IMR-90 (cell line): Measurements from ENCODE around the gene C19orf25. TPM values are rescaled to one million over a fixed set of nuclear protein-coding genes. Genes with fewer than 3 reads are reported as not detected.

Experiments used
- ATAC-seq: fragments of 200-7000 bp; cut with Tn5 transposase; 2 replicates; pipeline ENCODE4 v1.9.1; 2020; ENCODE audit warnings: low read depth, mild to moderate bottlenecking, moderate library complexity
- BruUV-seq: library from RNA; stranded (reverse); fragments of 400-500 nt; replicated peaks from 2 replicates; lab custom pipeline; 2021; lab: Mats Ljungman, UMichigan
- CTCF ChIA-PET: fragments of 300-600 bp; formaldehyde crosslinking; extraction: SDS; loops from one replicate; lab custom pipeline; 2021; ENCODE audit warnings: antibody characterized with exemption; lab: Yijun Ruan, JAX
- POLR2A ChIA-PET: fragments of 300-600 bp; sonication (Branson Sonifier 250); formaldehyde crosslinking; loops from one replicate; lab custom pipeline; 2022; ENCODE audit warnings: antibody characterized with exemption; ENCODE audit not compliant: unreplicated experiment; lab: Charles Lee
- DNase-seq: peaks from one replicate; pipeline ENCODE4 v3.0.0; 2013
- H2AFZ ChIP-seq: replicated peaks from 2 replicates; pipeline ENCODE3; 2013; ENCODE audit warnings: low read length, mild to moderate bottlenecking; ENCODE audit not compliant: poor library complexity
- H2AK5ac ChIP-seq: 2 replicates; pipeline ENCODE4 v1.6.1; 2013; ENCODE audit warnings: low read depth, low read length, inconsistent platforms
- H2AK9ac ChIP-seq: replicated peaks from 2 replicates; pipeline ENCODE3; 2013; ENCODE audit warnings: mild to moderate bottlenecking, low read depth, low read length, moderate library complexity; ENCODE audit not compliant: poor library complexity
- H2BK120ac ChIP-seq: 2 replicates; pipeline ENCODE4 v1.6.1; 2013; ENCODE audit warnings: low read depth, low read length, inconsistent platforms
- H2BK15ac ChIP-seq: 3 replicates; pipeline ENCODE4 v1.6.1; 2013; ENCODE audit warnings: low read depth, low read length, inconsistent platforms
- H2BK20ac ChIP-seq: 2 replicates; pipeline ENCODE4 v1.6.1; 2013; ENCODE audit warnings: low read depth, mild to moderate bottlenecking, inconsistent platforms, low read length, moderate library complexity
- H2BK5ac ChIP-seq: 2 replicates; pipeline ENCODE4 v1.6.1; 2013; ENCODE audit warnings: mild to moderate bottlenecking, low read depth, low read length, inconsistent platforms; ENCODE audit not compliant: poor library complexity, severe bottlenecking
- H3K14ac ChIP-seq: replicated peaks from 2 replicates; pipeline ENCODE4 v1.6.1; 2013; ENCODE audit warnings: low read depth, low read length, inconsistent platforms
- H3K18ac ChIP-seq: 2 replicates; pipeline ENCODE4 v1.6.1; 2013; ENCODE audit warnings: low read depth, low read length, control low read depth
- H3K23ac ChIP-seq: 2 replicates; pipeline ENCODE4 v1.6.1; 2013; ENCODE audit warnings: low read depth, low read length, inconsistent platforms
- H3K27ac ChIP-seq: 2 replicates; pipeline ENCODE4 v1.5.1; 2013; ENCODE audit warnings: mild to moderate bottlenecking, control low read depth, low read length; ENCODE audit not compliant: insufficient read depth
- H3K27me3 ChIP-seq: 2 replicates; pipeline ENCODE4 v1.6.1; 2013; ENCODE audit warnings: low read length; ENCODE audit not compliant: control insufficient read depth, insufficient read depth
- H3K36me3 ChIP-seq: 2 replicates; pipeline ENCODE4 v1.6.1; 2013; ENCODE audit warnings: low read length, mixed read lengths; ENCODE audit not compliant: control insufficient read depth, insufficient read depth
- H3K4ac ChIP-seq: 2 replicates; pipeline ENCODE4 v1.6.1; 2013; ENCODE audit warnings: low read depth, low read length, inconsistent platforms
- H3K4me1 ChIP-seq: 2 replicates; pipeline ENCODE4 v1.6.1; 2013; ENCODE audit warnings: low read length, mixed read lengths; ENCODE audit not compliant: control insufficient read depth, insufficient read depth
- H3K4me2 ChIP-seq: 2 replicates; pipeline ENCODE4 v1.6.1; 2013; ENCODE audit warnings: low read depth, mild to moderate bottlenecking, control low read depth, low read length, moderate library complexity
- H3K4me3 ChIP-seq: 2 replicates; pipeline ENCODE4 v1.5.1; 2013; ENCODE audit warnings: low read depth, mild to moderate bottlenecking, control low read depth, low read length, moderate library complexity; ENCODE audit not compliant: insufficient read depth
- H3K56ac ChIP-seq: 2 replicates; pipeline ENCODE4 v1.6.1; 2013; ENCODE audit warnings: low read length, inconsistent platforms; ENCODE audit not compliant: insufficient read depth; ENCODE audit errors: extremely low read depth
- H3K79me1 ChIP-seq, 2 experiments: 2 replicates each; pipeline ENCODE4 v1.6.1; 2013; ENCODE audit warnings: low read length in 2 of 2, inconsistent platforms in 1 of 2, low read depth in 1 of 2
- H3K9ac ChIP-seq: 2 replicates; pipeline ENCODE4 v1.6.1; 2013; ENCODE audit warnings: low read depth, low read length, control low read depth
- H3K9me1 ChIP-seq: 2 replicates; pipeline ENCODE4 v1.6.1; 2013; ENCODE audit warnings: low read length, inconsistent platforms; ENCODE audit not compliant: insufficient read depth
- H3K9me3 ChIP-seq: 2 replicates; pipeline ENCODE4 v1.6.1; 2013; ENCODE audit warnings: low read length; ENCODE audit not compliant: control insufficient read depth, insufficient read depth
- H4K20me1 ChIP-seq: 2 replicates; pipeline ENCODE4 v1.6.1; 2013; ENCODE audit warnings: low read length, inconsistent platforms; ENCODE audit not compliant: insufficient read depth
- H4K5ac ChIP-seq: 2 replicates; pipeline ENCODE4 v1.6.1; 2013; ENCODE audit warnings: mild to moderate bottlenecking, low read depth, low read length, control low read depth
- H4K8ac ChIP-seq, 2 experiments: 2 replicates each; pipeline ENCODE4 v1.6.1; 2013; ENCODE audit warnings: low read depth in 2 of 2, low read length in 2 of 2, control low read depth in 1 of 2, inconsistent platforms in 1 of 2
- H4K91ac ChIP-seq: 2 replicates; pipeline ENCODE4 v1.6.1; 2013; ENCODE audit warnings: low read depth, low read length, inconsistent platforms; ENCODE audit not compliant: insufficient read depth
- BHLHE40 ChIP-seq: fragments of 150-350 bp; IDR thresholded peaks from 2 replicates; pipeline ENCODE4 v1.6.1; 2016; ENCODE audit warnings: mild to moderate bottlenecking, low read depth, low read length
- MAZ ChIP-seq: IDR thresholded peaks from 2 replicates; pipeline ENCODE4 v1.6.1; 2012; ENCODE audit warnings: low read depth, mild to moderate bottlenecking, low read length, improper control_type of control experiment, moderate library complexity, borderline replicate concordance
- WGBS, 2 experiments: methylation state at CpG; one replicate each; pipeline versions ENCODE4 v1.1.5 to v1.1.7; 2013; ENCODE audit warnings: missing lambda C conversion rate in 2 of 2; ENCODE audit not compliant: insufficient read length in 1 of 2; ENCODE audit errors: extremely low coverage in 2 of 2; 5-methylcytosine and 5-hydroxymethylcytosine counted together
- dilution Hi-C: fragments of 300-500 bp; cut with HindIII; formaldehyde crosslinking; loops from one replicate; pipeline ENCODE4 v1.14.3; 2018; ENCODE audit warnings: low sequenced_read_pairs; ENCODE audit not compliant: unreplicated experiment
- in situ Hi-C: fragments of 300-500 bp; cut with MboI; formaldehyde crosslinking; loops from 3 replicates; pipeline ENCODE4 v1.14.3; 2019; ENCODE audit warnings: low sequenced_read_pairs, inconsistent platforms, mixed read lengths
- intact Hi-C: fragments of 100-400 bp; cut with micrococcal nuclease; formaldehyde crosslinking; loops from 2 replicates; pipeline ENCODE4 v1.10.0; 2022
- polyA plus RNA-seq, 3 experiments: library from polyadenylated mRNA; depleted of rRNA; stranded (reverse); fragments of >200 nt; gene quantifications; 2 replicates each; pipeline ENCODE4 v1.2.3, GENCODE V29; 2012; ENCODE audit warnings: low replicate concordance in 1 of 3
- total RNA-seq: library from RNA; depleted of rRNA; stranded (reverse); fragments of >200 nt; gene quantifications from 2 replicates; pipeline ENCODE4 v1.2.3, GENCODE V29; 2012

Gene C19orf25
- total and polyA plus RNA-seq, 2 of the 4 experiments (the other 2 are of a cell fraction) = 10.4 to 34.9 TPM

- Histone ChIP-seq H4K5ac (no peak overlapping the region), H3K9ac (no peak overlapping the region), H2AK5ac (no peak overlapping the region), H3K27me3 (peaks cover 50% of the 10 kb centered on the region), H4K20me1 (peaks cover 50% of the 10 kb centered on the region), H3K79me1 (peaks cover 5 to 11% of the 10 kb centered on the region in 2 experiments; a peak in 3 of 4 replicates), H3K4me3 (no peak overlapping the region), H2BK5ac (no peak overlapping the region), H2BK20ac (no peak overlapping the region), H3K4me1 (peaks cover 5% of the 10 kb centered on the region; the same call in 1 of the 2 replicates), H3K56ac (no peak overlapping the region), H3K36me3 (peaks cover 8% of the 10 kb centered on the region), H3K4ac (no peak overlapping the region), H2BK120ac (no peak overlapping the region), H2BK15ac (no peak overlapping the region), H3K4me2 (peak overlapping the region; percentile 16), H3K9me1 (no peaks in the 10 kb centered on the region), H3K18ac (no peak overlapping the region), H3K9me3 (no peaks in the 10 kb centered on the region), H3K27ac (no peak overlapping the region), H2AFZ (peak overlapping the region; percentile 72), H3K14ac (no peak overlapping the region), H2AK9ac (no peak overlapping the region), H4K91ac (no peak overlapping the region), H3K23ac (no peak overlapping the region), H4K8ac (no peak overlapping the region)
- ChIA-PET CTCF (no interaction called here), POLR2A (no interaction called here)
- ATAC-seq = no peak
- WGBS, 2 experiments = 16% methylated on average over 18 of the region's 63 CpGs; no CpG with 5 or more reads in 1 of the 2 experiments
- in situ Hi-C loops = no loop called here
- BruUV-seq = no TSS peak
- no peak for TF ChIP-seq BHLHE40
- peak; percentile 53; the same call in 1 of the 2 replicates for TF ChIP-seq MAZ
- DNase-seq = no peak
- dilution Hi-C loops = no loop called here
- intact Hi-C loops = no loop called here
Measured at GRCh38 chr19:1446713-1447481, 32.1 kb downstream of the C19orf25 start.
